ENCODE data around the gene FMO2.

The FMO2 gene

DNA sequence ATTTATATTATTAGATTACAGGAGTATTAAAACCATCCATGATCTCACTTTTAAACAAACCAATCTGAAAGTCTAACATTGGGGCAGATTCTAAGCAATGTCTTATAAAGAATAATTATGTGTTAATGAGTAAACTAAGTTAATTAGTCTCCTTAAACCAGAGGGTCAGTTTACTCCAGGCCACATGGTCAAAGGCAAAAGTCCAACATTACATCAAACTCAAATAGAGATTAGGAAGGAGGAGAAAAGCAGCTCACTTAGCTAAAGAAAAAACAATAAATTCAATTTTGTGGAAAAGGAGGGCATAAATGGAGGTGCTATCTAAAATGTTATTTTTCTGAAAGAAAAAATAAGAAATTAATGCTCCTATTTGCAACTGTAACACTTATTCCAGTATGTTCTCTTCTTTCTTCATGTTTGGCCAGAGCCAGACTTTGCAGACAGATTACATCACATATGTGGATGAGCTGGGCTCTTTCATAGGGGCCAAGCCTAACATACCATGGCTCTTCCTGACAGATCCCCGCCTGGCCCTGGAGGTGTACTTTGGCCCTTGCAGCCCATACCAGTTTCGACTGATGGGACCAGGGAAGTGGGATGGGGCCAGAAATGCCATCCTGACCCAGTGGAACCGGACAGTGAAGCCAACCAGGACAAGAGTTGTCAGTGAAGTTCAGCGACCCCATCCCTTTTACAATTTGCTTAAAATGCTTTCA lies 24.3 kb upstream of the FMO2 start:
- Histone ChIP-seq H3K36me3 (replicated peaks; ENCODE audit: insufficient read depth, low read length) (no peaks in the 10 kb centered on the region), H3K27me3 (replicated peaks; ENCODE audit: insufficient read depth, low read length) (no peaks in the 10 kb centered on the region), H3K4me1 (ENCODE audit: low read length) (no peaks in the 10 kb centered on the region), H4K20me1 (ENCODE audit: insufficient read depth, low read length) (no peaks in the 10 kb centered on the region), H3K79me2 (ENCODE audit: low read length) (no peaks in the 10 kb centered on the region), H3K27ac (ENCODE audit: low read length) (no peak overlapping the region), H2AFZ (ENCODE audit: low read length) (no peak overlapping the region), H3K4me2 (ENCODE audit: low read depth, low read length) (no peak overlapping the region), H3F3A (ENCODE audit: insufficient read depth, low read length) (no peaks in the 10 kb centered on the region), H3K4me3 (ENCODE audit: low read length) (no peak overlapping the region), H3K9me2 (replicated peaks; ENCODE audit: insufficient read depth, low read length) (no peaks in the 10 kb centered on the region), H3K9ac (ENCODE audit: low read length) (no peak overlapping the region), H3K9me3 (replicated peaks; ENCODE audit: insufficient read depth, low read length) (no peaks in the 10 kb centered on the region)
- DNase-seq: no peak
- TF ChIP-seq, protein P1, sequence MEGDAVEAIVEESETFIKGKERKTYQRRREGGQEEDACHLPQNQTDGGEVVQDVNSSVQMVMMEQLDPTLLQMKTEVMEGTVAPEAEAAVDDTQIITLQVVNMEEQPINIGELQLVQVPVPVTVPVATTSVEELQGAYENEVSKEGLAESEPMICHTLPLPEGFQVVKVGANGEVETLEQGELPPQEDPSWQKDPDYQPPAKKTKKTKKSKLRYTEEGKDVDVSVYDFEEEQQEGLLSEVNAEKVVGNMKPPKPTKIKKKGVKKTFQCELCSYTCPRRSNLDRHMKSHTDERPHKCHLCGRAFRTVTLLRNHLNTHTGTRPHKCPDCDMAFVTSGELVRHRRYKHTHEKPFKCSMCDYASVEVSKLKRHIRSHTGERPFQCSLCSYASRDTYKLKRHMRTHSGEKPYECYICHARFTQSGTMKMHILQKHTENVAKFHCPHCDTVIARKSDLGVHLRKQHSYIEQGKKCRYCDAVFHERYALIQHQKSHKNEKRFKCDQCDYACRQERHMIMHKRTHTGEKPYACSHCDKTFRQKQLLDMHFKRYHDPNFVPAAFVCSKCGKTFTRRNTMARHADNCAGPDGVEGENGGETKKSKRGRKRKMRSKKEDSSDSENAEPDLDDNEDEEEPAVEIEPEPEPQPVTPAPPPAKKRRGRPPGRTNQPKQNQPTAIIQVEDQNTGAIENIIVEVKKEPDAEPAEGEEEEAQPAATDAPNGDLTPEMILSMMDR (IDR thresholded peaks at IDR 0.05; ENCODE audit: low read length): no peak
- TF ChIP-seq EZH2 (optimal IDR thresholded peaks at IDR 0.05; ENCODE audit: low read depth, low read length): no peak
- no peak for TF ChIP-seq EZH2phosphoT487 (IDR thresholded peaks at IDR 0.05; ENCODE audit: low read length)

DNA sequence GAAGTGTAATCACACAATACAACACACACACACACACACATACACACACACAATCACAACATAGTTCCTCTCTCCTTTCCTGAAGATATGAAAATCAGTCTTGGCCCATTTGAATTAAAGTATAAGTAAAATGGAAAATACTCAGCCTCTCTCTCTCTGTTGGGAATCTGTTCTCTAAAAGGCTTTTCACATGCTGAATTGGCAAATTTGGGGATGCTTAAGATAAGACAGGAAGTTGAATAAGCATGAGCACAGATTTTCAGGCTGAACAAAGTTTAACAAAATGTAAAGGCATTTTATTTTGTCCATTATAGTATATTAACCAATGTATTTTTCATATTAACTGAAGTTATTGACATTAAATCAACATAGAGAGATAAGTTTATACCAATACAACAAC lies 23.7 kb upstream of the FMO2 start:
- H3K79me2 ChIP-seq (ENCODE audit: low read length): no peaks in the 10 kb centered on the region
- no peak overlapping the region for H3K4me2 ChIP-seq (ENCODE audit: low read depth, low read length)
- TF ChIP-seq EZH2phosphoT487 (IDR thresholded peaks at IDR 0.05; ENCODE audit: low read length): no peak
- TF ChIP-seq, protein P1 (IDR thresholded peaks at IDR 0.05; ENCODE audit: low read length): no peak
- no peak for TF ChIP-seq EZH2 (optimal IDR thresholded peaks at IDR 0.05; ENCODE audit: low read depth, low read length)
- H3F3A ChIP-seq (ENCODE audit: insufficient read depth, low read length): no peaks in the 10 kb centered on the region
- H3K27ac ChIP-seq (ENCODE audit: low read length): no peak overlapping the region
- no peaks in the 10 kb centered on the region for H4K20me1 ChIP-seq (ENCODE audit: insufficient read depth, low read length)
- no peaks in the 10 kb centered on the region for H3K36me3 ChIP-seq (replicated peaks; ENCODE audit: insufficient read depth, low read length)
- H3K9me2 ChIP-seq (replicated peaks; ENCODE audit: insufficient read depth, low read length): no peaks in the 10 kb centered on the region
- no peak overlapping the region for H3K4me3 ChIP-seq (ENCODE audit: low read length)
- no peaks in the 10 kb centered on the region for H3K4me1 ChIP-seq (ENCODE audit: low read length)
- H2AFZ ChIP-seq (ENCODE audit: low read length): no peak overlapping the region
- no peaks in the 10 kb centered on the region for H3K27me3 ChIP-seq (replicated peaks; ENCODE audit: insufficient read depth, low read length)
- H3K9ac ChIP-seq (ENCODE audit: low read length): no peak overlapping the region
- H3K9me3 ChIP-seq (replicated peaks; ENCODE audit: insufficient read depth, low read length): no peaks in the 10 kb centered on the region
- DNase-seq: no peak

DNA sequence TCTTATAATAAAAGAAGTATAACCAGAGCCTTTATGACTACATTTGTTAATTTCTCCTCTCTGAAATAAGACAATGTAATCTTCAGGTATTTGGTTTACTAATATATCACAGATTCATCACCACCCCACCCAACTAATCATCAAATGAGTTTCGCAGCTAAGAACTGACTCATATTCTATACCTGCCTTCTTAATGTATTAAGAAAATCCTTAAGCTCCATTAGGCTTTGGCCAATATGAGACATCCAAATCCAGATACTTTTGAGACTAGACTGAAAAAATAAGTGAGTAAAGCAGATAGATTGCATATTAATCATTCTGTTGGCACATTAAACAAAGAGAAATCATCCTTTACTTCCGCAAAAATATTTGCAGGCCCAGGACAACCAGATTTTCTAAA lies 18.7 kb upstream of the FMO2 start:
- Histone ChIP-seq H3K4me1 (ENCODE audit: low read length) (no peaks in the 10 kb centered on the region), H3K9me2 (replicated peaks; ENCODE audit: insufficient read depth, low read length) (no peaks in the 10 kb centered on the region), H3F3A (ENCODE audit: insufficient read depth, low read length) (no peaks in the 10 kb centered on the region), H3K27me3 (replicated peaks; ENCODE audit: insufficient read depth, low read length) (no peaks in the 10 kb centered on the region), H4K20me1 (ENCODE audit: insufficient read depth, low read length) (no peaks in the 10 kb centered on the region), H2AFZ (ENCODE audit: low read length) (no peak overlapping the region), H3K36me3 (replicated peaks; ENCODE audit: insufficient read depth, low read length) (no peaks in the 10 kb centered on the region), H3K4me2 (ENCODE audit: low read depth, low read length) (no peak overlapping the region), H3K9me3 (replicated peaks; ENCODE audit: insufficient read depth, low read length) (no peaks in the 10 kb centered on the region), H3K4me3 (ENCODE audit: low read length) (no peak overlapping the region), H3K79me2 (ENCODE audit: low read length) (no peaks in the 10 kb centered on the region), H3K27ac (ENCODE audit: low read length) (no peak overlapping the region), H3K9ac (ENCODE audit: low read length) (no peak overlapping the region)
- no peak for DNase-seq
- TF ChIP-seq EZH2 (optimal IDR thresholded peaks at IDR 0.05; ENCODE audit: low read depth, low read length) (no peak), EZH2phosphoT487 (IDR thresholded peaks at IDR 0.05; ENCODE audit: low read length) (no peak)
- TF ChIP-seq, protein P1 (IDR thresholded peaks at IDR 0.05; ENCODE audit: low read length): no peak
